ENCODE data around the gene CFAP100. TPM values are rescaled to one million over a fixed set of nuclear protein-coding genes. Genes with fewer than 3 reads are reported as not detected.
A peak's percentile ranks its signal among the peaks of the same experiment; 100 is the strongest.

CFAP100 gene
- total RNA-seq, 1 experiment from 2014 or later = not detected

DNA sequence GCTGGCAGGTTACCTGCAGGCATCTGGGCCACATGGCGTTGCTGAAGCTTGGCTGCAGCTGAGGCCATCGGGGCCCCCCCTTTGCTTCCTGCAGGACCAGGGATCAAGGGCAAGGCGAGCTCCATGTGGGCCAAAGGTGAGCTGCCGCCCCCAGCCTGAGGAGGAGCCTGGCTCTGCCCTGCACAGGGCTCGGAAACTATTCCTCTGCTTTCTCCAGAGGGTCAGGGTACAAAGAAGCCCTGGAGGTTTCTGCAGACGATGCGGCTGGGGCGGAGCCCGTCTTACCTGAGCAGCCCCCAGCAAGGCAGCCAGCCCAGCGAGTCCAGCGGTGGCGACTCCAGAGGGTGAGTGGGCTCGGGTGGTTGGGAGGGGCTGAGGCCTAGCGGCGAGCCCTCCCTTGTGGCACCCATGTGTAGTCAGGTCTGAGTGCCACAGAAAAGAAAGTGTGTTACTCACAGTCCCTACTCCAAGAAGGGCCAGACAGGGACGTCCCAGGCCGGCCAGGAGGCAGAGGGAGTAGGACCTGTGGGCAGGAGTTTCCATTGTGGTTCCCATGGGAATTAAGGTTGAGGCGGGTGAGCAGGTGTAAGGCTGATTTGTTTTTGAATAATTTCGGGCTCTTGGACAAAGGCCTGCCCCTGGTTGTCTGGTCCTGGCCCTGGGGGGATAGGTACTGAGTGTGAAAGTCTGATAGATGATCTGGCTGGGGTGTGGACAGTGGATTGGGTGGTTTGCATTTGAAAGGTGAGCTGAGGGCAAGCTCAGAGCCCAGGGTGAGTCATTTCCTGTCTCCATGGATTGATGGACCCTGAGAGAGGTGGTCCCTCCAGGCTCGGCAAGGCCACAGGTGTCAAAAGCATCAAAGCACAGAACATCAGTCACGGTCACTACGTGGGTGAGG lies 25.4 kb downstream of the CFAP100 start:
- Histone ChIP-seq H3K4me1 (0 out of 2 replicates have a peak, but pooled peaks cover 4% of the 10 kb centered on the region), H3K4me3 (ENCODE audit: low read depth, low read length) (no peak overlapping the region), H3K9me3 (no peaks in the 10 kb centered on the region), H3K36me3 (ENCODE audit: control insufficient read depth, insufficient read depth, low read length) (no peaks in the 10 kb centered on the region), H3K27me3 (replicated peaks; ENCODE audit: control insufficient read depth, insufficient read depth, low read length) (no peaks in the 10 kb centered on the region)
- H3K27ac Mint-ChIP-seq (ENCODE audit: unreplicated experiment) = no peak overlapping the region
- BruUV-seq (replicated peaks) = no TSS peak
- no peaks in the 10 kb centered on the region for H3K27me3 Mint-ChIP-seq (ENCODE audit: insufficient read depth, unreplicated experiment)
- no peaks in the 10 kb centered on the region for H3K9me3 Mint-ChIP-seq (ENCODE audit: unreplicated experiment)
- TF ChIP-seq, protein P1, sequence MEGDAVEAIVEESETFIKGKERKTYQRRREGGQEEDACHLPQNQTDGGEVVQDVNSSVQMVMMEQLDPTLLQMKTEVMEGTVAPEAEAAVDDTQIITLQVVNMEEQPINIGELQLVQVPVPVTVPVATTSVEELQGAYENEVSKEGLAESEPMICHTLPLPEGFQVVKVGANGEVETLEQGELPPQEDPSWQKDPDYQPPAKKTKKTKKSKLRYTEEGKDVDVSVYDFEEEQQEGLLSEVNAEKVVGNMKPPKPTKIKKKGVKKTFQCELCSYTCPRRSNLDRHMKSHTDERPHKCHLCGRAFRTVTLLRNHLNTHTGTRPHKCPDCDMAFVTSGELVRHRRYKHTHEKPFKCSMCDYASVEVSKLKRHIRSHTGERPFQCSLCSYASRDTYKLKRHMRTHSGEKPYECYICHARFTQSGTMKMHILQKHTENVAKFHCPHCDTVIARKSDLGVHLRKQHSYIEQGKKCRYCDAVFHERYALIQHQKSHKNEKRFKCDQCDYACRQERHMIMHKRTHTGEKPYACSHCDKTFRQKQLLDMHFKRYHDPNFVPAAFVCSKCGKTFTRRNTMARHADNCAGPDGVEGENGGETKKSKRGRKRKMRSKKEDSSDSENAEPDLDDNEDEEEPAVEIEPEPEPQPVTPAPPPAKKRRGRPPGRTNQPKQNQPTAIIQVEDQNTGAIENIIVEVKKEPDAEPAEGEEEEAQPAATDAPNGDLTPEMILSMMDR (IDR thresholded peaks at IDR 0.05; ENCODE audit: insufficient read depth in 1 of 2, low read depth in 1 of 2, low read length in 1 of 2, severe bottlenecking in 1 of 2, unreplicated experiment in 1 of 2) = no peak
- POLR2A ChIA-PET = no interaction called here
- peak in 1 of 2 experiments; percentile 27 for DNase-seq
- CTCF ChIA-PET = no interaction called here
- H3K36me3 Mint-ChIP-seq (ENCODE audit: insufficient read depth, unreplicated experiment) = no peaks in the 10 kb centered on the region
- intact Hi-C loops (cut with micrococcal nuclease; ENCODE audit: unreplicated experiment) = no loop called here
- no peak overlapping the region for H3K4me3 Mint-ChIP-seq (ENCODE audit: unreplicated experiment)
- no peaks in the 10 kb centered on the region for H3K4me1 Mint-ChIP-seq (ENCODE audit: low read depth, unreplicated experiment)

DNA sequence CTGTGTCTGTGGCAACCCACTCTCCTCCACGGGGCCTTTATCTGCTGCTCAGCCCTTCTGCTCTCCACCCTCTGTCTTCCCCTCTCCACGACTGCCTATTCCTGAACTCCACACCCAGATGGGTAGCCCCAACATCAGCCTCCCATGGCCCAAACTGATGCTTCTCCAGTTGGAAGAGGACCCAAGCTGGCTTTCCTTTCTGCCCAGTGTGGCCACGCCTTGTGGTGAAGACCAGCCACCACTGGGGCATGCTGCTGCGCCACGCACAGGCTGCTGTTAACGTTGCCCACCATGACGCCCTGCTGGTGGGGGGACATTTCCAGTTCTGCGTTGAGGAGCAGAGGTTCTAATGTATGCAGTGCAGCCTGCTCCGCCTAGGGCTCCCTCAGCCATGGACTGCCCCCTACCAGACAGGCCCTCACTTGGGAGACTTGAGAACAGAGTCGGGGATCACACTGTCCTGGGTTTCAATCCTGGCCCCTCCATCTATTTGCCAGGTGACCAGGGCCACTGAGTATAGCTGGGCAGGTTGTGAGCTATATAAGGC lies 26.9 kb downstream of the CFAP100 start:
- Histone ChIP-seq H3K4me3 (ENCODE audit: low read depth, low read length) (no peak overlapping the region), H3K9me3 (peaks cover 9% of the 10 kb centered on the region), H3K36me3 (ENCODE audit: control insufficient read depth, insufficient read depth, low read length) (no peaks in the 10 kb centered on the region), H3K4me1 (0 out of 2 replicates have a peak, but pooled peaks cover 4% of the 10 kb centered on the region), H3K27me3 (replicated peaks; ENCODE audit: control insufficient read depth, insufficient read depth, low read length) (no peaks in the 10 kb centered on the region)
- Mint-ChIP-seq H3K27me3 (ENCODE audit: insufficient read depth, unreplicated experiment) (no peaks in the 10 kb centered on the region), H3K36me3 (ENCODE audit: insufficient read depth, unreplicated experiment) (no peaks in the 10 kb centered on the region), H3K4me1 (ENCODE audit: low read depth, unreplicated experiment) (no peaks in the 10 kb centered on the region), H3K27ac (ENCODE audit: unreplicated experiment) (no peak overlapping the region), H3K4me3 (ENCODE audit: unreplicated experiment) (no peak overlapping the region), H3K9me3 (ENCODE audit: unreplicated experiment) (peaks cover 10% of the 10 kb centered on the region)
- CTCF ChIA-PET = no interaction called here
- intact Hi-C loops (cut with micrococcal nuclease; ENCODE audit: unreplicated experiment) = no loop called here
- no TSS peak for BruUV-seq (replicated peaks)
- TF ChIP-seq, protein P1 (IDR thresholded peaks at IDR 0.05; ENCODE audit: insufficient read depth in 1 of 2, low read depth in 1 of 2, low read length in 1 of 2, severe bottlenecking in 1 of 2, unreplicated experiment in 1 of 2) = no peak
- no peak for DNase-seq
- POLR2A ChIA-PET = no interaction called here

DNA sequence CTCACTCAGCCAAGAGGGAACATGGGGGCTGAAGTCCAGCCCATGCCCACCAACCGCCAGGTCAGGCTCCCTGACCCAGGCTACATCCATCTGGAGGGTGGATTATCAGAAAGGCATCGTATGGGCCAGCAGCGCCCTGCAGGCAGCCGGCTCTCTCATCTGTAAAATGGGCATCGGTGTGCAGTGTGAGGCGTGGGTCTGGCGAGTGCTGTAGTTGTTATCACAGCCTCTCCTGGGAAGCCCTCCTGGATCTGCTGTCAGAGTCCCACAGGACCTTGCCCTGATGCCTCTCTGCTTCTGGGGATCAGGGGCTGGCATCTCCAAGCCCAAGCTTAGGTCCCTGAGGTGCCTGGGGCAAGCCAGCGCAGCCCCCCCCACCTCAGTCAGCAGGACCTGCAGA lies 27.4 kb downstream of the CFAP100 start:
- Mint-ChIP-seq H3K27me3 (ENCODE audit: insufficient read depth, unreplicated experiment) (no peaks in the 10 kb centered on the region), H3K36me3 (ENCODE audit: insufficient read depth, unreplicated experiment) (no peaks in the 10 kb centered on the region), H3K4me3 (ENCODE audit: unreplicated experiment) (no peak overlapping the region), H3K4me1 (ENCODE audit: low read depth, unreplicated experiment) (no peaks in the 10 kb centered on the region), H3K27ac (ENCODE audit: unreplicated experiment) (no peak overlapping the region), H3K9me3 (ENCODE audit: unreplicated experiment) (peaks cover 14% of the 10 kb centered on the region)
- ChIA-PET CTCF (no interaction called here), POLR2A (no interaction called here)
- TF ChIP-seq, protein P1 (IDR thresholded peaks at IDR 0.05; ENCODE audit: insufficient read depth in 1 of 2, low read depth in 1 of 2, low read length in 1 of 2, severe bottlenecking in 1 of 2, unreplicated experiment in 1 of 2) = no peak
- H3K4me1 ChIP-seq = 0 out of 2 replicates have a peak, but pooled peaks cover 4% of the 10 kb centered on the region
- peaks cover 13% of the 10 kb centered on the region for H3K9me3 ChIP-seq
- BruUV-seq (replicated peaks) = no TSS peak
- DNase-seq = no peak
- no peak overlapping the region for H3K4me3 ChIP-seq (ENCODE audit: low read depth, low read length)
- no peaks in the 10 kb centered on the region for H3K27me3 ChIP-seq (replicated peaks; ENCODE audit: control insufficient read depth, insufficient read depth, low read length)
- H3K36me3 ChIP-seq (ENCODE audit: control insufficient read depth, insufficient read depth, low read length) = no peaks in the 10 kb centered on the region
- intact Hi-C loops (cut with micrococcal nuclease; ENCODE audit: unreplicated experiment) = no loop called here

Data from Caco-2 (cell line).